ENCODE measurements around the gene MYO18B. TPM values are rescaled to one million over a fixed set of nuclear protein-coding genes. Genes with fewer than 3 reads are reported as not detected.

MYO18B gene
- total and polyA plus RNA-seq, 2 donors (not counting 3 experiments of a cell fraction or from before 2014, with no cell fraction given): 0.01 TPM; not detected in 1

DNA sequence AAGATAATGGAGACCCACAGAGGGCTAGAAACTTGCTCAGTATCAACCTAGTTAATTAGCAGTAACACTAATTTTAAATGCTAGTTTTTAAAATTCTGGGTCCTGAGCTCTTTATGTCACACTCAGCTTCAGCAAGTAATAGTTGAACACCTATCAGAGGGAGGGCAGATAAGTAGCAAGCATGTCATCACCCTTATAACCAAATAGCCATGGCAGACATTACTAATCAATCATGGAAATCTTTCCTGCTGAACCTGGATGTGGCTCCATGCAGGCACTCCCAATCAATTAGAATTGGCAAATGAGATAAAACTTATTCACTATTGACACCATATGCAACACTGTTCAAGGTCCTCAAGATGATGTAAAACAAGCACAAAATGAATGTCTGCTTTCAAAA lies 315.7 kb downstream of the MYO18B start:
- Histone ChIP-seq H3K9me1 (replicated peaks; ENCODE audit: control insufficient read depth, extremely low read depth, insufficient read depth, low read length) (no peaks in the 10 kb centered on the region), H3K27me3 (ENCODE audit: control insufficient read depth in 2 of 2, insufficient read depth in 2 of 2, low read length in 2 of 2) (no peaks in the 10 kb centered on the region), H3K79me2 (ENCODE audit: control insufficient read depth, insufficient read depth, low read length) (no peaks in the 10 kb centered on the region), H4K20me1 (replicated peaks; ENCODE audit: control insufficient read depth, extremely low read depth, insufficient read depth, low read length) (no peaks in the 10 kb centered on the region), H2AFZ (ENCODE audit: low read depth, low read length) (no peak overlapping the region), H3K4me2 (ENCODE audit: insufficient read depth, low read length) (no peak overlapping the region), H3K9ac (replicated peaks; ENCODE audit: extremely low read depth, insufficient read depth, low read length) (no peak overlapping the region), H3K9me3 (replicated peaks; ENCODE audit: control insufficient read depth, insufficient read depth, low read length) (peaks cover 4% of the 10 kb centered on the region), H3K27ac (ENCODE audit: insufficient read depth, low read depth, low read length) (no peak overlapping the region), H3K36me3 (ENCODE audit: control insufficient read depth in 2 of 2, extremely low read depth in 1 of 2, insufficient read depth in 2 of 2, low read length in 2 of 2) (no peaks in the 10 kb centered on the region), H3K4me3 (replicated peaks in 1 of 3; ENCODE audit: insufficient read depth in 1 of 3, low read depth in 1 of 3, low read length in 3 of 3) (no peak overlapping the region), H3K4me1 (ENCODE audit: control insufficient read depth, extremely low read depth, insufficient read depth, low read length) (no peaks in the 10 kb centered on the region)
- FAIRE-seq (no peak), DNase-seq (ENCODE audit: low read depth, low spot score) (no peak)
- CTCF ChIA-PET: no interaction called here
- dilution Hi-C loops (cut with MboI; ENCODE audit: extremely low pct_ligation_motif_present, low sequenced_read_pairs): no loop called here
- intact Hi-C loops (cut with micrococcal nuclease): no loop called here
- POLR2A ChIA-PET: no interaction called here
- no TSS peak for BruUV-seq (replicated peaks)
- TF ChIP-seq GATA2 (IDR thresholded peaks at IDR 0.05; ENCODE audit: insufficient read depth, insufficient read length, low read depth, low read length) (no peak), POLR2A (IDR thresholded peaks at IDR 0.05; ENCODE audit: low read depth, low read length) (no peak), JUN (IDR thresholded peaks at IDR 0.05; ENCODE audit: borderline replicate concordance, insufficient read depth, insufficient read length, low read depth) (no peak), EZH2 (IDR thresholded peaks at IDR 0.05; ENCODE audit: borderline replicate concordance, low read depth, low read length, severe bottlenecking) (no peak), MAX (IDR thresholded peaks at IDR 0.05; ENCODE audit: insufficient read depth, insufficient read length) (no peak)
- TF ChIP-seq, protein P1, sequence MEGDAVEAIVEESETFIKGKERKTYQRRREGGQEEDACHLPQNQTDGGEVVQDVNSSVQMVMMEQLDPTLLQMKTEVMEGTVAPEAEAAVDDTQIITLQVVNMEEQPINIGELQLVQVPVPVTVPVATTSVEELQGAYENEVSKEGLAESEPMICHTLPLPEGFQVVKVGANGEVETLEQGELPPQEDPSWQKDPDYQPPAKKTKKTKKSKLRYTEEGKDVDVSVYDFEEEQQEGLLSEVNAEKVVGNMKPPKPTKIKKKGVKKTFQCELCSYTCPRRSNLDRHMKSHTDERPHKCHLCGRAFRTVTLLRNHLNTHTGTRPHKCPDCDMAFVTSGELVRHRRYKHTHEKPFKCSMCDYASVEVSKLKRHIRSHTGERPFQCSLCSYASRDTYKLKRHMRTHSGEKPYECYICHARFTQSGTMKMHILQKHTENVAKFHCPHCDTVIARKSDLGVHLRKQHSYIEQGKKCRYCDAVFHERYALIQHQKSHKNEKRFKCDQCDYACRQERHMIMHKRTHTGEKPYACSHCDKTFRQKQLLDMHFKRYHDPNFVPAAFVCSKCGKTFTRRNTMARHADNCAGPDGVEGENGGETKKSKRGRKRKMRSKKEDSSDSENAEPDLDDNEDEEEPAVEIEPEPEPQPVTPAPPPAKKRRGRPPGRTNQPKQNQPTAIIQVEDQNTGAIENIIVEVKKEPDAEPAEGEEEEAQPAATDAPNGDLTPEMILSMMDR (IDR thresholded peaks at IDR 0.05; ENCODE audit: extremely low read depth in 1 of 2, insufficient read depth in 1 of 2, low read depth in 1 of 2, low read length in 2 of 2): no peak

- Histone ChIP-seq H3K27ac (ENCODE audit: insufficient read depth, low read depth, low read length) (no peak overlapping the region), H2AFZ (ENCODE audit: low read depth, low read length) (no peak overlapping the region), H3K9me3 (replicated peaks; ENCODE audit: control insufficient read depth, insufficient read depth, low read length) (peaks cover 6% of the 10 kb centered on the region), H3K79me2 (ENCODE audit: control insufficient read depth, insufficient read depth, low read length) (no peaks in the 10 kb centered on the region), H3K36me3 (ENCODE audit: control insufficient read depth in 2 of 2, extremely low read depth in 1 of 2, insufficient read depth in 2 of 2, low read length in 2 of 2) (no peaks in the 10 kb centered on the region), H3K4me2 (ENCODE audit: insufficient read depth, low read length) (no peak overlapping the region), H3K4me1 (ENCODE audit: control insufficient read depth, extremely low read depth, insufficient read depth, low read length) (no peaks in the 10 kb centered on the region), H3K9ac (replicated peaks; ENCODE audit: extremely low read depth, insufficient read depth, low read length) (no peak overlapping the region), H3K4me3 (replicated peaks in 1 of 3; ENCODE audit: insufficient read depth in 1 of 3, low read depth in 1 of 3, low read length in 3 of 3) (no peak overlapping the region), H3K9me1 (replicated peaks; ENCODE audit: control insufficient read depth, extremely low read depth, insufficient read depth, low read length) (no peaks in the 10 kb centered on the region), H3K27me3 (ENCODE audit: control insufficient read depth in 2 of 2, insufficient read depth in 2 of 2, low read length in 2 of 2) (no peaks in the 10 kb centered on the region), H4K20me1 (replicated peaks; ENCODE audit: control insufficient read depth, extremely low read depth, insufficient read depth, low read length) (no peaks in the 10 kb centered on the region)
- ChIA-PET POLR2A (no interaction called here), CTCF (no interaction called here)
- no TSS peak for BruUV-seq (replicated peaks)
- TF ChIP-seq EZH2 (IDR thresholded peaks at IDR 0.05; ENCODE audit: borderline replicate concordance, low read depth, low read length, severe bottlenecking) (no peak), MYC (IDR thresholded peaks at IDR 0.05; ENCODE audit: low read depth, low read length) (no peak), FOS (IDR thresholded peaks at IDR 0.05; ENCODE audit: borderline replicate concordance, insufficient read depth, low read length) (no peak), POLR2AphosphoS5 (IDR thresholded peaks at IDR 0.05; ENCODE audit: insufficient read depth, low read depth, low read length) (no peak), JUN (IDR thresholded peaks at IDR 0.05; ENCODE audit: borderline replicate concordance, insufficient read depth, insufficient read length, low read depth) (no peak), POLR2A (IDR thresholded peaks at IDR 0.05; ENCODE audit: low read depth, low read length) (no peak), GATA2 (IDR thresholded peaks at IDR 0.05; ENCODE audit: insufficient read depth, insufficient read length, low read depth, low read length) (no peak), MAX (IDR thresholded peaks at IDR 0.05; ENCODE audit: insufficient read depth, insufficient read length) (no peak)
- TF ChIP-seq, protein P1 (IDR thresholded peaks at IDR 0.05; ENCODE audit: extremely low read depth in 1 of 2, insufficient read depth in 1 of 2, low read depth in 1 of 2, low read length in 2 of 2): no peak
- dilution Hi-C loops (cut with MboI; ENCODE audit: extremely low pct_ligation_motif_present, low sequenced_read_pairs): no loop called here
- intact Hi-C loops (cut with micrococcal nuclease): no loop called here
- DNase-seq (ENCODE audit: low read depth, low spot score): no peak
- no peak for FAIRE-seq
Measured at GRCh38 chr22:26064048-26064447, 322.1 kb downstream of the MYO18B start.

Measured in endothelial cell of umbilical vein (primary cell).